Cardiac fibroblast (primary cell): ENCODE measurements around the gene DNM1.

Experiments
- DNase-seq, 2 donors: peaks; one replicate each; pipeline versions ENCODE4 v3.0.0 to v3.0.0-alpha.2; 2010; ENCODE audit warnings: low read depth in 2 of 2
- H3K4me3 ChIP-seq, 2 donors: replicated peaks in 1 of 2; 1 replicate in 1 of 2; 2 replicates in 1 of 2; pipeline ENCODE4 v1.5.1; 2011; ENCODE audit warnings: low read depth in 2 of 2, low read length in 2 of 2, mild to moderate bottlenecking in 2 of 2, moderate library complexity in 1 of 2
- TF ChIP-seq, protein P1 (sequence below): IDR thresholded peaks from one replicate; pipeline ENCODE4 v1.5.1; 2011; ENCODE audit warnings: low read depth, mild to moderate bottlenecking, low read length, inconsistent platforms

Gene DNM1

DNA sequence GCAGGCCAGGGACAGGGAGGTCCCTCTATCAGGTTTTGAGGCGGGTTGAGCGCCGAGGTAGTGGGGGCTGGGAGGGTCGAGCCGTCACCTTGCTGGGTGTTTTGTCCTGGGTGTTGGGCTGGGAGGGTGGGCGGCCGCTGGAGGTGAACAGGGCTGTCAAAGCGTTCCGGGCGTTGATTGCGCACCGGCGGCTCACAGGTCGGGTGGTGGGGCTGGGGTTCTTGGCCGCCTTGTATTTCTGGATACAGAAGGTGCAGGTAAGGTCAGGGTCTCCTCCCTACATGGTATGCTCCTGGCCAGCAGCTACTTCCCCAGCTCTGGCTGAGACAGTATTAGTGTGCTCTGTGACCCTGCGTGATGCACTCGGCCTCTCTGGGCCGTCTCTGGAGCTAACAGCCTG is 37.0 kb upstream of the DNM1 start:
- no peak for DNase-seq

DNA sequence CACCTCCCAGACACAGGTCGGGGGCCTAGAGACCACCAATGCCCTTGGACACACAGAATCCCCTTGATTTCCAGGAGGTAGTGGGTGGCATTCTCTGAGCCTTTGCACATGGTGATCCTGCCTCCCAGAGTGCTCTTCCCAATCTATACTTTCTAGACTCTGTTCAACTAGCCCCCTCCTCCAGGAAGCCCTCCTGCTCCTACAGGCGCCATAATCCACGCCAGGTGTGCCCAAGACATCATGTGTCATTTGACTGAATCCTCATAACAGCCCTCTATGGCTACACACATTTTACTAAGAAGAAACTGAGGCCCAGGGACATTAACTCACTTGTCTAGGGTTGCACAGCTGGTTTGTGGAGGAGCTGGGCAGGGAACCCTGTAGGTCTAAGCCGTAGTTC is 36.0 kb upstream of the DNM1 start:
- no peak for DNase-seq
- TF ChIP-seq, protein P1, sequence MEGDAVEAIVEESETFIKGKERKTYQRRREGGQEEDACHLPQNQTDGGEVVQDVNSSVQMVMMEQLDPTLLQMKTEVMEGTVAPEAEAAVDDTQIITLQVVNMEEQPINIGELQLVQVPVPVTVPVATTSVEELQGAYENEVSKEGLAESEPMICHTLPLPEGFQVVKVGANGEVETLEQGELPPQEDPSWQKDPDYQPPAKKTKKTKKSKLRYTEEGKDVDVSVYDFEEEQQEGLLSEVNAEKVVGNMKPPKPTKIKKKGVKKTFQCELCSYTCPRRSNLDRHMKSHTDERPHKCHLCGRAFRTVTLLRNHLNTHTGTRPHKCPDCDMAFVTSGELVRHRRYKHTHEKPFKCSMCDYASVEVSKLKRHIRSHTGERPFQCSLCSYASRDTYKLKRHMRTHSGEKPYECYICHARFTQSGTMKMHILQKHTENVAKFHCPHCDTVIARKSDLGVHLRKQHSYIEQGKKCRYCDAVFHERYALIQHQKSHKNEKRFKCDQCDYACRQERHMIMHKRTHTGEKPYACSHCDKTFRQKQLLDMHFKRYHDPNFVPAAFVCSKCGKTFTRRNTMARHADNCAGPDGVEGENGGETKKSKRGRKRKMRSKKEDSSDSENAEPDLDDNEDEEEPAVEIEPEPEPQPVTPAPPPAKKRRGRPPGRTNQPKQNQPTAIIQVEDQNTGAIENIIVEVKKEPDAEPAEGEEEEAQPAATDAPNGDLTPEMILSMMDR: no peak
- H3K4me3 ChIP-seq: no peak overlapping the region

More for the DNA sequence above, 37.0 kb upstream of the DNM1 start:
- no peak overlapping the region for H3K4me3 ChIP-seq
- TF ChIP-seq, protein P1: no peak

DNA sequence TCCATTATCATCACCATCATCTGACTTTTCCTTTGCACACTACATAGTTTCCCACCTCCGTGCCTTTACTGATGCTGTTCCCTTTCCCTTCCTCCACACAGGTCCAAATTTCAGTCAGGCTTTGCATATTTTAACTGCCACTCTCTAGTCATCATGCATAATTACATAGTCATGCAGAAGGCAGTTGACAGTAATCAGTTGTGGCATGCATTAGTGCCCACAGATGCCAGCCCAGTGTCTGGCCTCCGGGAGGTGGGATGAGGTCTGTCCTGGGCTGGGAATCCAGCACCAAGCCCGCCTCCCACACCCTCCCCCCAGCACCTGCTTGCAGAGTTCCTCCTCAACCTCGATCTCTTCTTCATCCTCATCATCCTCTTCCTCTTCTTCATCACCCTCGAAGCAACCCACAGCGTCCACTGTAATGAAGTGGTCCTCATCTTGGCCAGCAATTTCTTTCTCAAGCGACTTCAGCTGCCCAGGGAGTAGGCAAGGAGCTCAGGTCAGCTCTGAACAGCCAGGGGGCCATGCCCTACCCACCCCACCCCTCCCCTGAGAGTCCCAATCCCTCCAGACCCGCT is 34.4 kb upstream of the DNM1 start:
- H3K4me3 ChIP-seq: no peak overlapping the region
- no peak for DNase-seq
- TF ChIP-seq, protein P1: no peak

DNA sequence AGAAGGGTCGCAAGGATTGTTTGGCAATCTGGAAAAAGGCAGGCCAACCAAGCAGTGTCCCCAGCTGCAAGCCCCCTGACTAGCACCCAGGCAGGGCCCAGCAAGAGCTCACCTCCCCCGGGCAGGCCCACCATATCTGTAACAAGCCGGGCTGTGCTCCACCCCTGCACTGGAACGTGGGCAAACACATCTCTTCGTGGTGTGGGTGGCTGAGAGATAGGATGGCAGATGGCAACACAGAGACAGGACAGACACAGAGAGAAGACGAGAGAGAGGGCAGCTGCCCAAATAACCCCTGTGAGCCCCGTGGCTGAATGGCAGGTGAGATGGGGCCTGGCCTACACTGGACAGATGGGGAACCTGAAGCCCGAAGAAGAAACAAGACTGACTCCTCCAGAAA is 33.7 kb upstream of the DNM1 start:
- H3K4me3 ChIP-seq: no peak overlapping the region
- DNase-seq: no peak
- TF ChIP-seq, protein P1: no peak

DNA sequence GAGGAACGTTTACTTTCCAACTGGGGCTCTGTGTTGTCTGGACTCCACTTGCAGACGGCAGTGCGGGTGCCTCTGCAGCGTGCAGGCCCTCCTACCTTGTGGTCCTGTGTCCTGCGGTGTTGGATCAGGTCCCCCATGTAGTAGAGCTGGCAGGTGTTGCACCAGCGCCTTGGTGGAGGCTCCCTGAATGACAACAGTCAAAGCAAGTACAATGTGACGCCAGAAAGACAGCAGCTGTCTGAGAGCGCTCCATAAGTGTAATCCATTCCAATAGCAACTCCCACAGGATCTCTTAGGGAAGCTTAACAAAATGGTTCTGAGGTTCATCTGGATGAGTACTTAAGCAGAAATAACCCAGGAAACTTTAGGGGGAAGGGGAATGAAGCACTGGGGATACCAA is 33.3 kb upstream of the DNM1 start:
- TF ChIP-seq, protein P1: no peak
- H3K4me3 ChIP-seq: no peak overlapping the region
- DNase-seq: no peak

DNA sequence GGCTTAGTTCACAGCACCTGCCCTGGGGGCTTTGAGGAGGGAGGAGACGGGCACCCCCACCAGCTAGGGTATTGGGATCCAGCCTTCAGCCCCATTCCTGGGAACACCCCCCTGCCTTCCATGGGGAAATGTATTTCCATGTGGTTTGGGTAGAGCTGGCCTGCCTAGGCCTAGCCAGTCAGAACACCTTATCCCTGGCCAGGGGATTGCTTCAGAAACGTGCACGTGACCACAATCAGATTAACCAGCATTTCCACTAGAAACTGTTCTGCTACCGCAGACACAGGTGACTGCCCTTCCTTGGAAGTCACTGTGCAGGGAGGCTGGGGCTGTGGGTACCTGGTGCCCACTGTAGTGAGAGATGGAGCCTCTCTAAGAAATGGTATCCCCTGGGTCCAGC is 29.1 kb upstream of the DNM1 start:
- no peak overlapping the region for H3K4me3 ChIP-seq
- DNase-seq: no peak
- TF ChIP-seq, protein P1: no peak

DNA sequence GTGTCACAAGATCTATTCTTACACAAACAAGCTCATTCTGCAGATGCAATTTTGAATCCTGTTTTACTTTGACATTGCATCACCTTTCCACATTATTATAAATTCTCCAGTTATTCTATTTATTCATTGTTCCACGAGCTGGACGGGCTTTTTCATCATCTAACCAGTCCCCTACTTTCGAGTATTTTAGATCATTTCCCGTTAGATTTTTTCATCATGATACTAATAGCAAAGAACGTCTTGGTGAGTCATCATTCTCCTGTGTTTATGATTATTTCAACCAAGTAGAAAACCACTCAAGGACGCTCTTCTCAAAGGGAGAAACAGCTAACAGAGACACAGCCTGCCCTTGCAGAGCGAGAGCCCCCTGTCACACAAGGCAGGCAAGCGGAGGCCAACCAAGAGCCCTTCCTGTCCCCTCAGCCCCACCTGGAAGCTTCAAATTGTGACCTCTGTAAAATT is 28.0 kb upstream of the DNM1 start:
- peak; percentile 10 to 58 for DNase-seq
- TF ChIP-seq, protein P1: no peak
- no peak overlapping the region for H3K4me3 ChIP-seq
